Ishikawa (cell line): ENCODE results near the gene PRKCQ.

Experiments
- CEBPB ChIP-seq: IDR thresholded peaks from 2 replicates; pipeline ENCODE4 v1.6.1; 2012
- CREB1 ChIP-seq: IDR thresholded peaks from 2 replicates; pipeline ENCODE4 v1.6.1; 2012; ENCODE audit warnings: low read depth
- EP300 ChIP-seq: IDR thresholded peaks from 2 replicates; pipeline ENCODE4 v1.6.1; 2012; ENCODE audit warnings: borderline replicate concordance
- FOXM1 ChIP-seq: IDR thresholded peaks from 2 replicates; pipeline ENCODE4 v1.6.1; 2012; ENCODE audit warnings: low read depth, borderline replicate concordance
- MAX ChIP-seq: IDR thresholded peaks from 2 replicates; pipeline ENCODE4 v1.6.1; 2012
- NFIC ChIP-seq: IDR thresholded peaks from 2 replicates; pipeline ENCODE4 v1.6.1; 2012
- RAD21 ChIP-seq: IDR thresholded peaks from 2 replicates; pipeline ENCODE4 v1.6.1; 2012; ENCODE audit warnings: low read depth
- TAF1 ChIP-seq: IDR thresholded peaks from 2 replicates; pipeline ENCODE4 v1.6.1; 2012; ENCODE audit warnings: low read depth, mild to moderate bottlenecking
- TCF12 ChIP-seq: IDR thresholded peaks from 2 replicates; pipeline ENCODE4 v1.6.1; 2012; ENCODE audit warnings: low read depth
- YY1 ChIP-seq: IDR thresholded peaks from 2 replicates; pipeline ENCODE4 v1.6.1; 2012; ENCODE audit warnings: low read depth
- ZBTB7A ChIP-seq: IDR thresholded peaks from 2 replicates; pipeline ENCODE4 v1.6.1; 2012; ENCODE audit warnings: low read depth
- TF ChIP-seq, protein P1 (sequence below): IDR thresholded peaks from 2 replicates; pipeline ENCODE4 v1.6.1; 2012; ENCODE audit warnings: low read depth, mild to moderate bottlenecking

DNA sequence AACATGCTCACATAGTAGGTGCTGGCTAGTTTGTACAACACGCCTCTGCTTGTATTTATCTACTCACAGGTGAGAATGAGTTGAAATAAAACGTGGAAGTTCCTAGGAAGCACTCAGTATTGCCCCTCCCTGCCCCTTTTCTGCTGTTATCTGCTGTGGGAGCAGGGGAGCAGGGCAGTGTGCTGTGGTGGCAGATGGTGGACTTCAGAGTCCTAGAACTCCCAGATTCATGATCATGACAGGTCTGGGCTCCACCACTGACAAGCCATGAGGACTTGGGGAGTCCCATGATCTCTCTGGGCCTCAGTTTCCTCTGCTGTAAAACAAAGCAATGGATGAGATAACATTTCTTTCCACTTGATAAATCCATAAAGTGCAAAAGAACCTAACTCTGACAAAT lies 11.6 kb upstream of the PRKCQ start:
- TF ChIP-seq ZBTB7A (no peak), FOXM1 (no peak), CEBPB (no peak), CREB1 (no peak), RAD21 (no peak), YY1 (no peak), TCF12 (no peak), EP300 (no peak), MAX (no peak), TAF1 (no peak), NFIC (no peak)
- TF ChIP-seq, protein P1, sequence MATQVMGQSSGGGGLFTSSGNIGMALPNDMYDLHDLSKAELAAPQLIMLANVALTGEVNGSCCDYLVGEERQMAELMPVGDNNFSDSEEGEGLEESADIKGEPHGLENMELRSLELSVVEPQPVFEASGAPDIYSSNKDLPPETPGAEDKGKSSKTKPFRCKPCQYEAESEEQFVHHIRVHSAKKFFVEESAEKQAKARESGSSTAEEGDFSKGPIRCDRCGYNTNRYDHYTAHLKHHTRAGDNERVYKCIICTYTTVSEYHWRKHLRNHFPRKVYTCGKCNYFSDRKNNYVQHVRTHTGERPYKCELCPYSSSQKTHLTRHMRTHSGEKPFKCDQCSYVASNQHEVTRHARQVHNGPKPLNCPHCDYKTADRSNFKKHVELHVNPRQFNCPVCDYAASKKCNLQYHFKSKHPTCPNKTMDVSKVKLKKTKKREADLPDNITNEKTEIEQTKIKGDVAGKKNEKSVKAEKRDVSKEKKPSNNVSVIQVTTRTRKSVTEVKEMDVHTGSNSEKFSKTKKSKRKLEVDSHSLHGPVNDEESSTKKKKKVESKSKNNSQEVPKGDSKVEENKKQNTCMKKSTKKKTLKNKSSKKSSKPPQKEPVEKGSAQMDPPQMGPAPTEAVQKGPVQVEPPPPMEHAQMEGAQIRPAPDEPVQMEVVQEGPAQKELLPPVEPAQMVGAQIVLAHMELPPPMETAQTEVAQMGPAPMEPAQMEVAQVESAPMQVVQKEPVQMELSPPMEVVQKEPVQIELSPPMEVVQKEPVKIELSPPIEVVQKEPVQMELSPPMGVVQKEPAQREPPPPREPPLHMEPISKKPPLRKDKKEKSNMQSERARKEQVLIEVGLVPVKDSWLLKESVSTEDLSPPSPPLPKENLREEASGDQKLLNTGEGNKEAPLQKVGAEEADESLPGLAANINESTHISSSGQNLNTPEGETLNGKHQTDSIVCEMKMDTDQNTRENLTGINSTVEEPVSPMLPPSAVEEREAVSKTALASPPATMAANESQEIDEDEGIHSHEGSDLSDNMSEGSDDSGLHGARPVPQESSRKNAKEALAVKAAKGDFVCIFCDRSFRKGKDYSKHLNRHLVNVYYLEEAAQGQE, result no peak
